WTC11 (cell line): ENCODE data around the gene KIRREL3. TPM values are rescaled to one million over a fixed set of nuclear protein-coding genes. Genes with fewer than 3 reads are reported as not detected.

Source experiments
- ATAC-seq: fragments of 200-7000 bp; cut with Tn5 transposase; 2 replicates; pipeline ENCODE4 v1.10.0; 2021; ENCODE audit warnings: mild to moderate bottlenecking, moderate library complexity
- CTCF ChIA-PET: fragments of 300-600 bp; sonication (Branson Sonifier 250); formaldehyde crosslinking; loops from one replicate; lab custom pipeline; 2021; ENCODE audit warnings: antibody characterized with exemption; lab: Charles Lee
- POLR2A ChIA-PET: fragments of 350-600 bp; sonication (Branson Sonifier 250); formaldehyde crosslinking; loops from one replicate; lab custom pipeline; 2021; ENCODE audit warnings: antibody characterized with exemption; lab: Charles Lee
- DNase-seq: peaks from one replicate; pipeline ENCODE4 v3.0.0; 2021; ENCODE audit warnings: low spot score
- H3K27ac Mint-ChIP-seq: 2 replicates; pipeline ENCODE4 v1.8.0; 2021; ENCODE audit warnings: mixed read lengths
- H3K27me3 Mint-ChIP-seq: 2 replicates; pipeline ENCODE4 v1.8.0; 2021; ENCODE audit warnings: low read depth, mild to moderate bottlenecking, moderate library complexity, mixed read lengths
- H3K36me3 Mint-ChIP-seq: 2 replicates; pipeline ENCODE4 v1.8.0; 2021; ENCODE audit warnings: mixed read lengths
- H3K4me1 Mint-ChIP-seq: 2 replicates; pipeline ENCODE4 v1.8.0; 2022; ENCODE audit warnings: mixed read lengths
- H3K4me3 Mint-ChIP-seq: 2 replicates; pipeline ENCODE4 v1.8.0; 2021; ENCODE audit warnings: mild to moderate bottlenecking, moderate library complexity, mixed read lengths
- H3K9me3 Mint-ChIP-seq: 2 replicates; pipeline ENCODE4 v1.8.0; 2021; ENCODE audit warnings: mixed read lengths
- ARID4B ChIP-seq: sonication (generic); formaldehyde crosslinking; IDR thresholded peaks from 2 replicates; pipeline ENCODE4 v1.8.0; 2023; ENCODE audit warnings: missing genetic modification reagents, mild to moderate bottlenecking, borderline replicate concordance
- ATF1 ChIP-seq: sonication (generic); formaldehyde crosslinking; IDR thresholded peaks from 2 replicates; pipeline ENCODE4 v1.8.1; 2023; ENCODE audit warnings: mild to moderate bottlenecking, moderate library complexity, missing genetic modification reagents
- ATF2 ChIP-seq: sonication (generic); formaldehyde crosslinking; IDR thresholded peaks from 2 replicates; pipeline ENCODE4 v1.8.1; 2022; ENCODE audit warnings: low read depth, missing genetic modification reagents, borderline replicate concordance
- E2F4 ChIP-seq: sonication (generic); formaldehyde crosslinking; IDR thresholded peaks from 2 replicates; pipeline ENCODE4 v1.8.1; 2022; ENCODE audit warnings: low read depth, mild to moderate bottlenecking, moderate library complexity, missing genetic modification reagents, borderline replicate concordance
- EMX1 ChIP-seq: fragments of 250-450 bp; sonication (Bioruptor Pico); IDR thresholded peaks from 2 replicates; pipeline ENCODE4 v1.8.0; 2021; ENCODE audit warnings: mild to moderate bottlenecking
- ERG ChIP-seq: fragments of 250-450 bp; sonication (Bioruptor Pico); IDR thresholded peaks from 2 replicates; pipeline ENCODE4 v1.8.0; 2021; ENCODE audit warnings: mild to moderate bottlenecking
- IRF2 ChIP-seq: sonication (generic); formaldehyde crosslinking; IDR thresholded peaks from 2 replicates; pipeline ENCODE4 v1.8.0; 2022; ENCODE audit warnings: low read depth, missing genetic modification reagents, borderline replicate concordance
- NFATC4 ChIP-seq: fragments of 250-450 bp; sonication (Bioruptor Pico); IDR thresholded peaks from 2 replicates; pipeline ENCODE4 v1.9.0; 2021; ENCODE audit warnings: mild to moderate bottlenecking
- NFE2L1 ChIP-seq: sonication (generic); formaldehyde crosslinking; IDR thresholded peaks from 2 replicates; pipeline ENCODE4 v1.8.1; 2023; ENCODE audit warnings: missing genetic modification reagents
- PREB ChIP-seq: sonication (generic); formaldehyde crosslinking; IDR thresholded peaks from 2 replicates; pipeline ENCODE4 v1.8.1; 2022; ENCODE audit warnings: mild to moderate bottlenecking, missing genetic modification reagents, moderate library complexity, borderline replicate concordance
- PRRX2 ChIP-seq: fragments of 250-450 bp; sonication (Bioruptor Pico); IDR thresholded peaks from 2 replicates; pipeline ENCODE4 v1.8.0; 2021; ENCODE audit warnings: mild to moderate bottlenecking
- USF2 ChIP-seq: sonication (generic); formaldehyde crosslinking; IDR thresholded peaks from 2 replicates; pipeline ENCODE4 v1.8.1; 2023; ENCODE audit warnings: mild to moderate bottlenecking, missing genetic modification reagents, moderate library complexity
- ZBTB21 ChIP-seq: sonication (generic); formaldehyde crosslinking; IDR thresholded peaks from 2 replicates; pipeline ENCODE4 v1.8.1; 2023; ENCODE audit warnings: mild to moderate bottlenecking, missing genetic modification reagents, borderline replicate concordance
- ZNF219 ChIP-seq: sonication (generic); formaldehyde crosslinking; IDR thresholded peaks from 2 replicates; pipeline ENCODE4 v1.8.0; 2023; ENCODE audit warnings: missing genetic modification reagents, mild to moderate bottlenecking, borderline replicate concordance
- ZNF263 ChIP-seq: sonication (generic); formaldehyde crosslinking; IDR thresholded peaks from 2 replicates; pipeline ENCODE4 v1.8.1; 2022; ENCODE audit warnings: low read depth, mild to moderate bottlenecking, moderate library complexity, missing genetic modification reagents
- ZSCAN18 ChIP-seq: fragments of 250-450 bp; sonication (Bioruptor Pico); IDR thresholded peaks from 2 replicates; pipeline ENCODE4 v2.1.2; 2022; ENCODE audit warnings: mild to moderate bottlenecking, moderate library complexity
- total RNA-seq: library from RNA; stranded (reverse); gene quantifications from 3 replicates; pipeline ENCODE4 v1.2.3, GENCODE V29; 2021

KIRREL3 gene
- total RNA-seq, 1 experiment from 2014 or later = 0.59 TPM

- TF ChIP-seq ATF2 (CRISPR knock-in tag) = no peak
- TF ChIP-seq E2F4 (CRISPR knock-in tag) = no peak
- no peak for TF ChIP-seq PREB (CRISPR knock-in tag)
- TF ChIP-seq ARID4B = no peak
- TF ChIP-seq PRRX2 (CRISPR knock-in tag) = no peak
- no peak for TF ChIP-seq ATF1 (CRISPR knock-in tag)
- TF ChIP-seq ZNF263 (CRISPR knock-in tag) = no peak
- no peak for TF ChIP-seq USF2 (CRISPR knock-in tag)
- no peak for TF ChIP-seq NFE2L1 (CRISPR knock-in tag)
- no peak for TF ChIP-seq ZNF219 (CRISPR knock-in tag)
- no peak for TF ChIP-seq IRF2 (CRISPR knock-in tag)
- no peak for TF ChIP-seq ZSCAN18
- TF ChIP-seq NFATC4 (CRISPR knock-in tag) = no peak
- H3K27me3 Mint-ChIP-seq = no peaks in the 10 kb centered on the region
- ATAC-seq (no peak), DNase-seq (no peak)
- no peaks in the 10 kb centered on the region for H3K9me3 Mint-ChIP-seq
- no peak overlapping the region for H3K27ac Mint-ChIP-seq
- no peak overlapping the region for H3K4me3 Mint-ChIP-seq
- peaks cover 24% of the 10 kb centered on the region for H3K4me1 Mint-ChIP-seq
- ChIA-PET CTCF (interaction anchor here (0.6 to 2.9 kb wide), 3 partner anchors 8 to 205 kb away, joined by 3 to 17 read pairs (median 3); no protein-coding TSS in a partner anchor), POLR2A (no interaction called here)
- H3K36me3 Mint-ChIP-seq = no peaks in the 10 kb centered on the region
These were observed 217.8 kb downstream of the KIRREL3 start for GRCh38 chr11:126782810-126783209.

- DNase-seq (no peak), ATAC-seq (peak; percentile 77)
- no peaks in the 10 kb centered on the region for H3K27me3 Mint-ChIP-seq
- ChIA-PET CTCF (interaction anchor here (0.9 to 2.9 kb wide), 3 partner anchors 9 to 175 kb away, joined by 3 to 17 read pairs (median 3); no protein-coding TSS in a partner anchor), POLR2A (no interaction called here)
- peaks cover 24% of the 10 kb centered on the region for H3K4me1 Mint-ChIP-seq
- no peak overlapping the region; the same call in 1 of the 2 replicates for H3K27ac Mint-ChIP-seq
- no peak overlapping the region for H3K4me3 Mint-ChIP-seq
- no peaks in the 10 kb centered on the region for H3K36me3 Mint-ChIP-seq
- H3K9me3 Mint-ChIP-seq = no peaks in the 10 kb centered on the region
- TF ChIP-seq EMX1 (CRISPR knock-in tag) (no peak), NFE2L1 (CRISPR knock-in tag) (no peak), ZBTB21 (CRISPR knock-in tag) (no peak), ERG (CRISPR knock-in tag) (no peak), ATF2 (CRISPR knock-in tag) (no peak)
These were observed 218.6 kb downstream of the KIRREL3 start for GRCh38 chr11:126781942-126782341.
